ENCODE measurements around the gene CCNE1. TPM values are rescaled to one million over a fixed set of nuclear protein-coding genes. Genes with fewer than 3 reads are reported as not detected.

The CCNE1 gene
- total RNA-seq, 4 donors from 2014 or later: 2.9 to 7.3 (median 4.5) TPM

DNA sequence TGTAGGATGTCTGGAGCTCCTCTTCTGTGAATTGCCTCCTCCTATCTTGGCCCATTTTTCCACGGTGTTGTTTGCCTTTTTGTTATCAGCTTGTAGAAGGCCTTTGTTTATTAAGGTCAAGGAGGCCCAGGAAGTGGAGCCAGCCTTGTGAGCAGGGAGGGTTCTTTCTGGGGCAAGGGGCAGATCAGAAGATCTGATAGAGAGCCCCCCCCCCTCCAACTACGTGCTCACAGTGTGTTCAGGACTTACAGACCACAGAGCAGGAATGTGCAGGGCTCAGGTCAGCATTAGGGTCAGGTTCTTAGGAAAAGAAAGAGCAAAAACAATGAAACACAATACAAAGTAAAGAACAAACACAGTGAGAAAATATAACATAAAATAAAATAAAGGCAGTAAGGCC lies 59.4 kb downstream of the CCNE1 start:
- H3K4me3 ChIP-seq: no peak overlapping the region
- H3K27me3 ChIP-seq: no peaks in the 10 kb centered on the region
- H3K4me1 ChIP-seq: peaks cover 15 to 34% of the 10 kb centered on the region in 2 donors
- no peak for DNase-seq
- H3K9me3 ChIP-seq: no peaks in the 10 kb centered on the region
- no peak for ATAC-seq
- in situ Hi-C loops (cut with MboI; ENCODE audit: low sequenced_read_pairs in 4 of 4) (loop anchor here (5.0 to 25.0 kb wide), 3 partner anchors 99 to 109 kb away; no protein-coding TSS in a partner anchor), intact Hi-C loops (cut with DNase I; ENCODE audit: low total_unique reads) (loop anchor here (10.0 kb wide), 1 partner anchor 266 kb away; the partner anchor contains the start of gene POP4)
- TF ChIP-seq, protein P1, sequence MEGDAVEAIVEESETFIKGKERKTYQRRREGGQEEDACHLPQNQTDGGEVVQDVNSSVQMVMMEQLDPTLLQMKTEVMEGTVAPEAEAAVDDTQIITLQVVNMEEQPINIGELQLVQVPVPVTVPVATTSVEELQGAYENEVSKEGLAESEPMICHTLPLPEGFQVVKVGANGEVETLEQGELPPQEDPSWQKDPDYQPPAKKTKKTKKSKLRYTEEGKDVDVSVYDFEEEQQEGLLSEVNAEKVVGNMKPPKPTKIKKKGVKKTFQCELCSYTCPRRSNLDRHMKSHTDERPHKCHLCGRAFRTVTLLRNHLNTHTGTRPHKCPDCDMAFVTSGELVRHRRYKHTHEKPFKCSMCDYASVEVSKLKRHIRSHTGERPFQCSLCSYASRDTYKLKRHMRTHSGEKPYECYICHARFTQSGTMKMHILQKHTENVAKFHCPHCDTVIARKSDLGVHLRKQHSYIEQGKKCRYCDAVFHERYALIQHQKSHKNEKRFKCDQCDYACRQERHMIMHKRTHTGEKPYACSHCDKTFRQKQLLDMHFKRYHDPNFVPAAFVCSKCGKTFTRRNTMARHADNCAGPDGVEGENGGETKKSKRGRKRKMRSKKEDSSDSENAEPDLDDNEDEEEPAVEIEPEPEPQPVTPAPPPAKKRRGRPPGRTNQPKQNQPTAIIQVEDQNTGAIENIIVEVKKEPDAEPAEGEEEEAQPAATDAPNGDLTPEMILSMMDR (IDR thresholded peaks at IDR 0.05 in 4 of 5, conservative IDR thresholded peaks at IDR 0.05 in 1 of 5): no peak
- TF ChIP-seq POLR2A (IDR thresholded peaks at IDR 0.05): no peak
- no peak overlapping the region for H3K27ac ChIP-seq
- H3K36me3 ChIP-seq: no peaks in the 10 kb centered on the region

DNA sequence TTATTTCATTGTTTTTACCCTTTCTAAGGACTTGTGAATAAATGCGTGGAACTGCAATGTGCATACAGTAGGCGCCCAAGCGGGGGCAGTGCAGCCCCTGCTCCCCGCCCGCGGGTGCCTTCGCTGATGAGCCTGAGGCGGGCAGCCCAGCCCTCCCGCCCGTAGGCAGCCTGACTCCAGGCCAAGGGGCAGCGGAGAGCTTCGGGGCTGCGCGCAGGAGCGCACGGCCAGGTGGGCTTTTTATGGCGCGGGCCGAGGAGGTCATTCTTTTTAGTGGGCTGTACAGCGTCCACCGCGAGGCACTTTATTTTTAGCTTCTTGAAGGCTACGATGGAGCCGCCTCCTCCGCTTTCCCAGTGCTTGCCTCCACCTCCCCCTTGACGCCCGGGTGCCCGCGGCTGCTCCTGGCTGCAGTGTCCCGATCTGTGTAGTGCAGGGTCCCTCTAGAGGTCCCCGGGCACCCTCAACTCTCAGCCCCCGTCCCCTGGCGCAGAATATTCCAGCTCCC lies 60.5 kb downstream of the CCNE1 start:
- DNase-seq (no peak), ATAC-seq (no peak)
- Histone ChIP-seq H3K27me3 (no peaks in the 10 kb centered on the region), H3K27ac (no peak overlapping the region), H3K4me3 (peak overlapping the region in 3 of 4 donors; percentile 11 to 61 (median 35)), H3K4me1 (peaks cover 15 to 37% of the 10 kb centered on the region in 2 donors), H3K36me3 (no peaks in the 10 kb centered on the region), H3K9me3 (no peaks in the 10 kb centered on the region)
- intact Hi-C loops (cut with DNase I; ENCODE audit: low total_unique reads) (loop anchor here (1.0 to 10.0 kb wide), 2 partner anchors 14 to 267 kb away; partner anchors contain the start of gene POP4), in situ Hi-C loops (cut with MboI; ENCODE audit: low sequenced_read_pairs in 4 of 4) (loop anchor here (5.0 to 25.0 kb wide), 3 partner anchors 100 to 110 kb away; no protein-coding TSS in a partner anchor)
- TF ChIP-seq POLR2A (IDR thresholded peaks at IDR 0.05): no peak
- TF ChIP-seq, protein P1 (IDR thresholded peaks at IDR 0.05 in 4 of 5, conservative IDR thresholded peaks at IDR 0.05 in 1 of 5): peak in 4 of 5 experiments; percentile 21 to 48 (median 27)

DNA sequence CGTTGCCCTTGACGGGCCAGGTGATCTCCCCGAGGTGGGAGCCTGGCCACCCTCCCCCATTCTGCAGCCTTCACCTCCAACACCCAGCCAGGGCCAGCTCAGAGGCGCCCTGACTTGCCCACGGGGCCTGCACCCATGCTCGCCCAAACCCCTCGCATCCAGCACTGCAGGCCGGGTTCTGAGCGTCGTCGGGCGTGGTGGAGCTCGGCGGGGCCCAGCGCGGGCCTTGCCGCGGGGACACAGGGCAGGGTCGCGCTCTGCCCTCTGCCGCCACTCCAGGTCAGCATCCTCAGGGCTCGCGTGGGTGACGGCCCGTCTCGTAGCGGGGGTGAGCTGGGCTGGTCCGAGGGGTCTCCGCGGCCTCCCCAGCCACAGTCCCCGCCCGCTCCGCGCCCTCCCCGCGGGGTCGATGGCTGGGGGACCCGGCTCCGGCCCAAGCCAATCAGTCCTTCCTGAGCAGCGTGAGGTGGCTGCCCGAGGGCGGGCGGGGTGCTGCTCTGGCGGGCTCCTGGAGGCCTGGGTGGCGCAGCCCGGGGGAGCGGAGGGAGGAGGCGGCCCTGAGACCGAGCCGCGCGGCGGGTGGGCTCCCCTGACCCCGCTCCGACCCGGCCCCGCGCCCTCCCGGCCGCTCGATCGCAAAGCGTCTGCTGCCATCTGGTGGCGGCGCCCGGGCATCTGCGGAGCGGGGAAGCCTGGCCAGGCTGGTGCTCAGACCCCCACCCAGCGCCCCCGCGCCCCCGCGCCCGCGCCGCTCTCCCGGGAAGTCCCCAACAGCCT lies 61.4 kb downstream of the CCNE1 start:
- Histone ChIP-seq H3K4me1 (peaks cover 15 to 37% of the 10 kb centered on the region in 2 donors), H3K36me3 (no peaks in the 10 kb centered on the region), H3K27me3 (no peaks in the 10 kb centered on the region), H3K9me3 (no peaks in the 10 kb centered on the region), H3K4me3 (peak overlapping the region; percentile 61 to 73 (median 64)), H3K27ac (peak overlapping the region; percentile 85 to 92 (median 88))
- in situ Hi-C loops (cut with MboI; ENCODE audit: low sequenced_read_pairs in 4 of 4) (loop anchor here (5.0 to 25.0 kb wide), 3 partner anchors 101 to 111 kb away; no protein-coding TSS in a partner anchor), intact Hi-C loops (cut with DNase I; ENCODE audit: low total_unique reads) (loop anchor here (1.0 to 10.0 kb wide), 3 partner anchors 102 to 268 kb away; partner anchors contain the start of gene POP4)
- ATAC-seq: peak; percentile 53 to 54
- TF ChIP-seq, protein P1 (IDR thresholded peaks at IDR 0.05 in 4 of 5, conservative IDR thresholded peaks at IDR 0.05 in 1 of 5): peak; percentile 75 to 96 (median 91)
- no peak for TF ChIP-seq POLR2A (IDR thresholded peaks at IDR 0.05)
- DNase-seq: peak in 1 of 2 donors; percentile 32

Other genes with a start within 250 kb of the CCNE1 start
- gene POP4, start 205.7 kb upstream of the CCNE1 start, total RNA-seq: 10 to 100 TPM; 59.9 to 64.5 (median 61.3) TPM
- 100 to 1,000 TPM in 3 of 4 donors, 10 to 100 TPM in 1; 69.1 to 164 (median 135) TPM for gene PLEKHF1, start 146.5 kb upstream of the CCNE1 start, total RNA-seq
- gene C19orf12, start 96.7 kb upstream of the CCNE1 start, total RNA-seq: 100 to 1,000 TPM in 1 of 4 donors, 10 to 100 TPM in 3; 54.4 to 142 (median 69.8) TPM
- 10 to 100 TPM; 37.4 to 84.1 (median 59.2) TPM for gene URI1, start 130.2 kb downstream of the CCNE1 start, total RNA-seq